Fibroblast of pulmonary artery (primary cell): ENCODE results near the gene APBA1.

Source experiments
- DNase-seq: peaks from one replicate; pipeline ENCODE4 v3.0.0-alpha.2; 2010; ENCODE audit warnings: low read depth
- H3K4me3 ChIP-seq: replicated peaks from 2 replicates; pipeline ENCODE4 v1.5.1; 2011; ENCODE audit warnings: low read depth, mild to moderate bottlenecking, control low read depth, low read length, moderate library complexity
- TF ChIP-seq, protein P1 (sequence below): IDR thresholded peaks from 2 replicates; pipeline ENCODE4 v1.5.1; 2011; ENCODE audit warnings: mild to moderate bottlenecking, control low read depth, low read length, inconsistent platforms; ENCODE audit errors: missing control alignments

The APBA1 gene

GRCh38 chr9:69432623-69433022 lies 239.5 kb downstream of the APBA1 start:
- DNase-seq: no peak
- no peak overlapping the region for H3K4me3 ChIP-seq
- TF ChIP-seq, protein P1, sequence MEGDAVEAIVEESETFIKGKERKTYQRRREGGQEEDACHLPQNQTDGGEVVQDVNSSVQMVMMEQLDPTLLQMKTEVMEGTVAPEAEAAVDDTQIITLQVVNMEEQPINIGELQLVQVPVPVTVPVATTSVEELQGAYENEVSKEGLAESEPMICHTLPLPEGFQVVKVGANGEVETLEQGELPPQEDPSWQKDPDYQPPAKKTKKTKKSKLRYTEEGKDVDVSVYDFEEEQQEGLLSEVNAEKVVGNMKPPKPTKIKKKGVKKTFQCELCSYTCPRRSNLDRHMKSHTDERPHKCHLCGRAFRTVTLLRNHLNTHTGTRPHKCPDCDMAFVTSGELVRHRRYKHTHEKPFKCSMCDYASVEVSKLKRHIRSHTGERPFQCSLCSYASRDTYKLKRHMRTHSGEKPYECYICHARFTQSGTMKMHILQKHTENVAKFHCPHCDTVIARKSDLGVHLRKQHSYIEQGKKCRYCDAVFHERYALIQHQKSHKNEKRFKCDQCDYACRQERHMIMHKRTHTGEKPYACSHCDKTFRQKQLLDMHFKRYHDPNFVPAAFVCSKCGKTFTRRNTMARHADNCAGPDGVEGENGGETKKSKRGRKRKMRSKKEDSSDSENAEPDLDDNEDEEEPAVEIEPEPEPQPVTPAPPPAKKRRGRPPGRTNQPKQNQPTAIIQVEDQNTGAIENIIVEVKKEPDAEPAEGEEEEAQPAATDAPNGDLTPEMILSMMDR: no peak

DNA sequence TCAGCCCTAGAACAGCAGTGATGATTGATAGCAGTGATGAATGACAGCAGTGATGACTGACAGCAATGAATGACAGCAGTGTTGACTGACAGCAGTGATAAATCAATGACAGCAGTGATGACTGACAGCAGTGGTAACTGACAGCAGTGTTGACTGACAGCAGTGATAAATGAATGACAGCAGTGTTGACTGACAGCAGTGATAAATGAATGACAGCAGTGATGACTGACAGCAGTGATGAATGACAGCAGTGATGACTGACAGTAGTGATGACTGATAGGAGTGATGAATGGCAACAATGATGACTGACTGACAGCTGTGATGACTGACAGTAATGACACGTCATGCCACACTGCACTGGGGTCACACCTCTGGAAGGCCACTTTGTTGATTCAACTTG lies 240.4 kb downstream of the APBA1 start:
- TF ChIP-seq, protein P1: no peak
- H3K4me3 ChIP-seq: no peak overlapping the region
- no peak for DNase-seq

- TF ChIP-seq, protein P1: no peak
- DNase-seq: no peak
- no peak overlapping the region for H3K4me3 ChIP-seq
Observed at GRCh38 chr9:69431203-69431602, 241.0 kb downstream of the APBA1 start.

- no peak for DNase-seq
- TF ChIP-seq, protein P1: no peak
- no peak overlapping the region for H3K4me3 ChIP-seq
Observed at GRCh38 chr9:69430206-69430605, 242.0 kb downstream of the APBA1 start.

GRCh38 chr9:69429281-69429680 lies 242.9 kb downstream of the APBA1 start:
- DNase-seq: no peak
- H3K4me3 ChIP-seq: no peak overlapping the region
- TF ChIP-seq, protein P1: no peak

GRCh38 chr9:69428017-69428785 lies 244.0 kb downstream of the APBA1 start:
- TF ChIP-seq, protein P1: no peak
- no peak for DNase-seq
- no peak overlapping the region for H3K4me3 ChIP-seq

GRCh38 chr9:69427286-69427685 lies 244.9 kb downstream of the APBA1 start:
- no peak overlapping the region for H3K4me3 ChIP-seq
- TF ChIP-seq, protein P1: no peak
- DNase-seq: no peak
